Stimulated activated CD4-positive, alpha-beta T cell treated with anti-CD3 and anti-CD28 coated beads, Interleukin-12 subunit alpha, Interleukin-12 subunit beta, amount 100 ng/mL, for 48 hours (primary cell): ENCODE measurements around the gene NFAM1.

Source experiments
- DNase-seq, 3 donors: peaks; one replicate each; pipeline ENCODE4 v3.0.0-alpha.2; 2020; ENCODE audit warnings: low read depth in 2 of 3, low spot score in 1 of 3

Gene NFAM1

GRCh38 chr22:42361523-42361922 is 70.7 kb downstream of the NFAM1 start:
- no peak for DNase-seq

DNA sequence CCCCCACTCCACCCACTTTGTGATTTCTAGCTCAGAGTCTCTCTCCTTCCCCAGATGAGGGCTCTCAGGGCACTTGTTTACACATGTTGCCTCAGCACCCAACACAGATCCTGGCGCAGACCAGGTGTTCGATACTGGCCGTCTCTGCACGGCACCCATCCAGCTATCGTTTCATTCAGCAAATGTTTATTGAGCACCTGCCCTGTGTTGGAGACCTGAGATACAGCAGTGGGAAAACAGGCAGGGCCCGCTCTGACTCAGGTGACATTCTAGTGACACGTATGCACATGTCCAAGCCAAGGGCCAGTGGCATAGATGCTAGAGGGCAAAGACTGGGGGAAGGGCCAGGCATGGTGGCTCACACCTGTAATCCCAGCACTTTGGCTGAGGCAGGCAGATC is 71.9 kb downstream of the NFAM1 start:
- no peak for DNase-seq

DNA sequence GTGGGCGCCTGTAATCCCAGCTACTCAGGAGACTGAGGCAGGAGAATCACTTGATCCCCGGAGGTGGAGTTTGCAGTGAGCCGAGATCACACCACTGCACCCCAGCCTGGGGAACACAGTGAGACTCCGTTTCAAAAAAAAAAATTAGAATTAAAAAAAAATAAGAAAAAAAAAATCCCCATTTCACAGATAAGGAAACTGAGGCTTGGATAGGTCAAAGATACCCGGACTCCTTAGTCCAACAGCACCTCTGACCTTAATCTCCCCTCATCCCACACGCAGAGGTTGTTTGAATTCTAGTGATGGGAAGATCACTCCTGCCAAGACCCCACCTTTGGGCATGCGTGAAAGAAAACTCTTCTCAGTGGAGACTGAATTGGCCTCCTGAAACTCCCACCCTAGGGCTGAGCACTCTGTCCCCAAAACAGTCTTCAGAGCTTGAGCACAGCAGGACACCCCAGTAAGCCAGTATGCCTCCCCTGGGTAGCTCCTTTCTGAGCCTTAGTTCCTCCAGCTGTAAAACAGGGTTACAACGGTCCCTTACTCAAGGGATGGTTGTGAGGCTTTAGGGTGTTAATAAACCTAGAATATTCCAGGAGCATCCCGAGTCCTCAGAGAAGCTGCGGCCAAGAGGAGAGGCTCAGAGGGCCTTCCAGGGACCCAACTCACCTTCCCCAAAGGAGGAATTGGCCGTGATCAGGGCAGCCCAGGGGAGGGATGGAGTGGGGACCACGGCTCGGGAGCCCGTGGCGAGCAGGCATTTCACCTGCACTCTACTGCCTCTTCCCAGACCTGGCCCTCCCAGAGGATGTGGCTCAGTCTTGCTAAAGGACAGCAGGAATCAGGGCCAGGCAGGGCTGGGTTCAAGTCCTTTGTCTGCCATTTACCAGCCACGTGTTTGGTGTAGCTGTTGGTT is 73.3 kb downstream of the NFAM1 start:
- DNase-seq: no peak

- no peak for DNase-seq
Measured at GRCh38 chr22:42357634-42358296, 74.4 kb downstream of the NFAM1 start.

DNA sequence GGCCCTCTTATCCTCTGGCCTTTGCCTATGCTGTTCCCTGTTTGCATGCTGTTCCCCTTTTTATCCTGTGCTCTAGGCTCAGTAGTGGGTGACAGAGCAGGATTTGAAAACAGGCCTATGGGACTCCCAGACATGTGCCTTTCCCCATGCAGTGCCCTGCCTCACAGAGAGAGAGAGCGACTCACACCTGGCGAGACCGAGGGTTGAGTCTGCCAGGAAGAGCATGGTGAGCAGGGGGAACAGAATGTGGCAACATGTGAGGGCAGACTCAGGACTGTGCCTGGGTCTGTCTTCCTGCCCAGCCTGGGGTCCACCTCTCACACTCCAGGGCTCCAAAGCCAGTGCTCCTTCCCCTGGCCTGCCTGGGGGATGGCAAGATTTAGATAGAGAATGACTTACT is 75.0 kb downstream of the NFAM1 start:
- no peak for DNase-seq

- no peak for DNase-seq
Measured at GRCh38 chr22:42356533-42356932, 75.7 kb downstream of the NFAM1 start.

GRCh38 chr22:42353883-42354727 is 78.1 kb downstream of the NFAM1 start:
- DNase-seq: no peak

- no peak for DNase-seq
Measured at GRCh38 chr22:42350373-42350772, 81.8 kb downstream of the NFAM1 start.

DNA sequence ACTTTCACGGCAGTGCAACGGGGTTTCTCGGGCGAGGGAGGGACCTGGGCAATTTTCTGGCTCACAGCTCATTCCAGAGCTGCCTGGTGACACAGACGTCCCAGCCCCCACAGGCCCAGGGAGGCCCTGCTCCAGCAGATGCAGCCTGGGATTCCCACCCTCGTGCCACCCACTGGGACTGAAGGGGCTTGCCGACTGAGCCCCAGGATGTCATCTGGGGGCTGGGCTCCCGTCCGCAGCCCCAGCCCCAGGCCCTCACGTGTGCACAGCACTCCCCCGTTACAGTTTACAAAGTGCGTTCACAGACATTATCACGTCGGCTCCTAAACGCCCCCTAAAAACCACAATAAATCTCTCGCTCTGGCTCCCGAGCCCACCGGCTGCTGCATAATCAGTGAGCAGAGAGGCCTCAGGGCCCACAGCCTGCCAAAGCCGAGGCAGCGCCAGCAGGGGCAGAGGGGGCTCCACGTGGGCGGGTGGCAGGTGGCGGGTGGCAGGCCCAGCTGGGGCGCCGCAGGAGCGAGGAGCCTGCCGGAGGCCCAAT is 84.8 kb downstream of the NFAM1 start:
- no peak for DNase-seq

DNA sequence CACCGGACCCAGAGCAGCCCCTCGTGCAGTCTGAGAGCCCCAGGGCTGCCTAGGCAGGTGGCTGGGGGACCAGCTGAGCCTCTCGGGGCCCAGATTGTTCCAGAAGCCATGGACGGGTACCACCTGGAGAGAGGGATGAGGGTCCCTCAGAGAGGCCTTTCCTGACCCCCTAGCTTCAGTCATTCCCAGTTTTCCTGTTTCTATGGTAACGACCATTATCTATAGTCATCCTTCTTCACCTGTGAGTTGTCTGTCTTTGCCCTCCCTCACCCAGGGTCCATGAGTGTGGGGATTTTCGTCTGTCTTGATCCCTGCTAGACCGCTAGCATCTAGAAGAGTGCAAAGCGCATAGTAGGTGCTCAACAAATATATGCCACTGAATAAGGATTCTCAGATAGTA is 85.5 kb downstream of the NFAM1 start:
- DNase-seq: no peak

DNA sequence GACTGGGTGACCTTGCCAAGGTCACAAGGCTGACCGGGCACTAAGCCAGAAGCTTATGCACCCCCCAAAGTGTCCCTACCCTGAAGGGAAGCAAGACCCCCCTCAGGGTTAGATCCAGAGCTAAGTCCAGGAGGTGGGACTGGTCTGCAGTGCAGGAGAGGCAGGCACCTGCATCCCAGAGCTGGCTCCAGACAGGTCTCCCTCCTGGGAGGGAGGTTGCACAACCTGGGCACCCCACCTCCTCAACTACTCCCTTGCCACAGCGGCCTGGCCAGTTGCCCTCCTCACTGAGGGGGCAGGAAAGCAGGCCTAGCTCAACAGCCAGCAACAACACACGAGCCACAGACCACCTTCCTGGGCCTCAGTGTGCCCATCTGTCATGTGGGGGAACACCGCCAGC is 86.7 kb downstream of the NFAM1 start:
- no peak for DNase-seq

GRCh38 chr22:42344361-42344905 is 87.8 kb downstream of the NFAM1 start:
- DNase-seq: no peak

DNA sequence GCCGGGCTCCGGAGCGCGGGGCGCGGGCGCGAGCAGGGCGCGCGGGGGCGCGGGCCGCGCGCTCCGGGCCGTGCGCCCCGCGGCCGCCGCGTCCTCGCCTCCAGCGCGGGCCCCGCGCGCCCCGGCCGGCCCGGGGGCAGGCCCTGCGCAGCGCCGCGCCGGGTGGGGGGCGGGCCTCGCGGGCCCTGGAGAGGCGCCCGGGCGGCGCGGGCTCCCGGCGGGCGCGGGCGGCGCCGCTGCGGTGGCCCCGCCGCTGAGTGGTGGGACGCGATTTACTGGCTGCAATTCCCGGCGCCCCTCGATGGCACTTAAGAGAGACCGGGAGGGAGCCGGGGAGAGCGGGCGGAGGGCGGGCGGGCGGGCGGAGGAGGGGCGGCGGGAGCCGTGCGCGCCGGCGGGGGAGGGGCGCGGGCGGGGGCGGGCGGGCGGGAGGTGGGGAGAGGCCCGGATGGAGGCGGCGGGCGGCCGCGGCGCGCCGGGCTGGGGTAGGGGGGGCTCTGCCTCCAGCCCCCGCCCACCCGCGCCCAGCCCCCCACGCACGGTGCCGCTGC is 88.6 kb downstream of the NFAM1 start:
- DNase-seq: no peak

DNA sequence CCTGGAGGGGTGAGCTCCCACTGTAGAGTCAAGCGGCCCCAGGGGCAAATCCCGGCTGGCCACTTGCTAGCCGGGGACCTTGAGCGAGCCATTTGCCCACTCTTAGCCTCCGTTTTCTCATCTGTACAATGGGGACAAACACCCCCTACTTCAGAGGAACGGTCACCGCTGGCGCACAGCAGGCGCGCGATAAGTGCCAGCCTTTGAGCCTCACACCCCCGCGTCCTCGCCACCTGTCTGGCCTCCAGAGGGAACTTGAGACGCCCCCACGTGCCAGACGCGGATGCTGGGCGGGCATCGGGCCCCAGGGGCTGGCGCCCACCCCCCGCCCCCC is 89.1 kb downstream of the NFAM1 start:
- DNase-seq: no peak

DNA sequence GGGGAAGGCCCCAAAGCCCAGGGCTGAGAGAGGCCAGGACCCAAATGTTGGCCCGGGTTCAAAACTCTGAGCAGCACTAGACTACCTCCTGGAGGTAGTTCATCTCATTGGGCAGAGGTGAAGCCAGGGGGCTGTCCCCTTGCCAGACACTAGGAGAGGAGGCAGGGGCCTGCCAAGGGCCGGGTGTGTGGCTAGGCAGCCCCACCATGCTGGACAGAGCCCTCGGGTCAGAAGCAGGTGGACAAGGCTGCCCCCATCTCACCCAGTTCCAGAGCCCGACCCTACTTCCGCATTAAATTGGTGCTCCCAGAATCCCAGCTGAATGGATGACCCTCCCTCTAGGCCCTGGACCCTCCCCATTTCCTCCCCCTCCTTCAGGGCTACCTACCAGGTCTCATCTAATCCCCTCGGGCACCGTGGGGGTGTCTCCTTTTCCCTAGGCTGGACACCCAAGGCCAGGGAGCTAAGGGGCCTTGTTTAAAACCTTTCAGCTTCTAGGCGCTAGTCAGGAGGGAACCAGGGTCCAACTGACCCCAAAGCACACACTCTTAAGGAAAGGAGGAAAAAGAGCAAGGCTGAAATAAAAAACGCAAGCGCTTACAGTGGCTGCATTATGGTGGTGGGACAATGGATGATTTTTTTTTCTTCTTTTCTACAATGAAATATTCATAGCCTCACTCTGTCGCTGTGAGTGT is 89.6 kb downstream of the NFAM1 start:
- no peak for DNase-seq

- DNase-seq: no peak
Measured at GRCh38 chr22:42341779-42342178, 90.4 kb downstream of the NFAM1 start.

DNA sequence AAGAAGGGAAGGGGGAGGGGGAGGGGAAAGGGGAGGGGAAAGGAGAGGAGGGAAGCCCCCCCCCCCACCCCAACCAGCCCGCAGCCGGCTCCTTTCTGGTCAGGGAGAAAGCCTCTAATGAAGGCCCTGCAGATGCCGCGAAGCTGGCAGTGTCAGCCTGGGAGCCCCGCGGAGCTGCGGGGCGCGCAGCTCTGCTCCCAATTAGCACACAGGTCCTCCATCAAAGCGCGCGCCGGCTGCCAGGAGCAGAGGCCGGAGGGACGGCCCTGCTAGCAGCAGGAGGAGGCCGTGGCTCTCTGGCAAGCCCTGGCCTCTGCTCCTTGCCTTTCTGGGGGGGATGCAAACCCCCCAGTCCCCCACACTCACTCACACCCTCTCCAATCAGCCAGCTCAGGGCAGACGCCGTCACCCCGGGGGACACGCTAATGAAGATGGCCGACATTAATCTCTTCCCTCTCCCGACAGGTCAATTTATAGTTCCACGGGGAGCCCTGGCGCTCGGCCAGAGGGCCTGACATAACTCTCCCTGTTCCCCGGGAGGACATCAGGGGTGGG is 91.3 kb downstream of the NFAM1 start:
- DNase-seq: no peak

DNA sequence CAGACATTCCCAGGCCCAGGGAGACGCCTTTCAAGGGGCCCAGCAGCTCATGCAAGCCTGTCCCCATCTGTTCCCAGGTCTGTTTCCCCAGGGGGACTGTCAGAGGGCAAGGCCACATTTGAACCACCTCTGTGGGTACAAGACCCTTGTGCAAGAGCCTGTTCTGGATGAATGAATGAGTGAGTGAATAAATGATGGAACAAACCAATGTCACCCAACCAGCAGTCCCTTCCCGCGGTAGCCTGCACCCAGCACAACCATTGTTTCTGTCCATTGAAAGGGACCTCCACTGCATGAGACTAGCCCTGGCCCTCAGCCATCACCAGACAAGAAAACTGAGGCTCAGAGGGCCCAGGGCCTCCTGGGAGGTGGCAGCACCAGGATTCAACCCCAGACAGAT is 92.1 kb downstream of the NFAM1 start:
- DNase-seq: no peak

DNA sequence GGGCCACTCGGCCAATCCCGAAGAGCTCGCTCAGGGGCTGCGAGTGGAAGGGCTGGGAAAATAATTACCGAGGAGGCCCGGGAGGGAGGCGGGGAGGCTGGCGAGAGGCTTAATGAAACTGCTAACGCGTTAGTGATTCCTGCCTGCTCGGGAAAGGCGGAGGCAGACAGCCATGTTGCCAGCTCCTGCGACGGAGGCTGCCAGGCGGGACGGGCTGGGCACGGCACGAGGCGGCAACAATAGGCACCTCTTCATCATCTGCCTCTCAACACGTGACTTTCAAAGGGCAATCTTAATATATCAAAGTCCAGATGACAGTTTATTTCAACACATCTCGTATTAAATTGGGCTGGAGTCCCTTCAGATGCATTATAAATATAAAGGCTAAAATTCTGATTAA is 93.7 kb downstream of the NFAM1 start:
- DNase-seq: no peak

- DNase-seq: no peak
Measured at GRCh38 chr22:42337356-42337755, 94.8 kb downstream of the NFAM1 start.
